Kidney glomerular epithelial cell (primary cell): ENCODE results near the gene ATAD1.
"Not testable (repeated sequence)": the region's sequence is repeated elsewhere in the genome, so short reads cannot be mapped to it uniquely, and the experiment has no call there.

Experiments
- DNase-seq: peaks from one replicate; lab custom pipeline; 2025; lab: John Stamatoyannopoulos, UW

The ATAD1 gene

GRCh38 chr10:87803328-87803727 is 14.7 kb downstream of the ATAD1 start:
- DNase-seq = no peak

- not testable (repeated sequence) for DNase-seq
Observed at GRCh38 chr10:87801813-87802435, 16.1 kb downstream of the ATAD1 start.

DNA sequence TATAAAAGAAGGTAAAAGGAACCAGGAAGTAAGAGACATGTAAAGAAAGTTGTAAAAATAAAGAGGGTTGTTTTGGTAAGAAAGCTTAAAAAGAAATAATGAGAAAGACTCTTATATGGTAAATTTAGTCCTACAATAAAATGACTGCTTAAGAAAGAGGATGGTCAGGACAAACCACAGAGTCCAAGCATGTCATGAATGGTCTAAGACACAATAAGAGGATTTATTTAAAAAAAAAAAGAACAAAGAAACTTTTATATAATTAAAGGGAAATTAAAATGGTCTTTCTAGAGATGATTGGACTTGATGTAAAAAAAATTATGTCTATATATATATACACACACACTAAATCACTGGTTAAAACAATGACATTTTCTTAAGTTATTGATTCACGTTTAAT is 18.2 kb downstream of the ATAD1 start:
- no peak for DNase-seq

DNA sequence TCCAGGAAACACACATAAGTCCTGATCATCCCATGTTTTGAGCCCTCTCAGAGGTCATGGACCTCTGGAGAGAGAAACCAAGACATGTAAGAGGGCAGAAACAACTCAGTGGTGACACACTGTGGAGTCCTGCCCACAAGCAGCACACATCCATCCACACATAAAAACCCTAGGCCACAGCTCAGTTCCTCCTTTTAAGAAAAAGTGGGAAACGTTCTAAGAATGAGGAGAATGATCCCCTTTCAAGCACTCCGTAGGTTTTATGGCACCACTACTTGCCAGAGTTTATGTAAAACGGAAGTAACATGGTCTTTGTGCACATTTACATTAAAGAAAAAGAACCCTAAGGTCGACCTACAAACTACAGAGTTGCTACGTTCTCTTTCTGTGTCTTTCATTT is 19.9 kb downstream of the ATAD1 start:
- DNase-seq = no peak

DNA sequence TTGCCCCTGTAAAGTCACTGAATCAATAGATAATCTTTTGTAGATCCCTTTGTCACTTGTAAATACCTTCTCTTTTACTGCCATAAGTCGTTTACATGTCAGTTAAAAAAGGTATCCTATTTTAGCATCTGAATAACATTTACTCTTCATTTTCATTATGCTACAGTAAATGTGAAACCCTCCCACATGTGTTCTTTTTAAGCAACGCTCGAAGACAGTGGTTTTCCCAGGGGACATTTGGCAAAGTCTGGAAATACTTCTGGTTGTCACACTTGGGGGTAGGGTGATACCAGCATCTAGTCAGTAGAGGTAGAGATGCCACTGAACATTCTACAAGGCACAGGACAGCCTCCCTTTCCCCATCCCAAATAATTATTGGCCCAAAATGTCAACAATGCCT is 23.7 kb downstream of the ATAD1 start:
- DNase-seq = no peak

DNA sequence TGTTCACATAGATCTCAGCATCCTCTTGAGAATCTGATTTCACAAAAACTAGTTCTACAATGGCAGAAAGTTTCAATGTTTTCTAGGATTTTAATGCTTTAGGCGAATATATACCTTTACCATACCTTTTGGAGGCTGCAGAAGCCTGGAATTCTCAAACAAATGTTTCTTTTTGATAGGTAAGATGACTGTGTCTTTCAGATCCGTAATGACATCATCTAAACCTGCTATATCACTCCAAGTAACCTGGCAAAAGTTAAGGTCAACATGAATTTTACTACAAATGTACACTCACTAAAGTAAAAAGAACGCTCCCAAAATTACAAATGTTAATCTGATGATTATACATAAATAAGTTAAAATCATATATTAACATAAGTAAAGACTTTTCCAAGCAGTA is 27.8 kb downstream of the ATAD1 start:
- DNase-seq = no peak

DNA sequence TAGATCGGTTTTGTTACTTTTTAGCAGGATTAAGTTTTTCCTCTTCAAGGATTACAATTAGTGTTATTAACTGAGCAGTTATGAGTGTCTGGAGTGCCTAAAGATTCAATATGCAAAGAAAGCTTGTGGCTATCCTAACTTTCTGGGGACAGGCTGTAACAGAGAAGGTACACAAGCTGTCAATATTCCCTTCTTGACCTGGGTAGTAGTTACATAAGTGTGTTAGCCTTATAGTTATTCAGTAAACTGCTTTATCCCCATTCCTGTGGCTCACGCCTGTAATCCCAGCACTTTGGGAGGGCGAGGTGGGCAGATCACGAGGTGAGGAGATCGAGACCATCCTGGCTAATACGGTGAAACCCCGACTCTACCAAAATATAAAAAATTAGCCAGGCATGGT is 31.6 kb downstream of the ATAD1 start:
- DNase-seq = no peak

DNA sequence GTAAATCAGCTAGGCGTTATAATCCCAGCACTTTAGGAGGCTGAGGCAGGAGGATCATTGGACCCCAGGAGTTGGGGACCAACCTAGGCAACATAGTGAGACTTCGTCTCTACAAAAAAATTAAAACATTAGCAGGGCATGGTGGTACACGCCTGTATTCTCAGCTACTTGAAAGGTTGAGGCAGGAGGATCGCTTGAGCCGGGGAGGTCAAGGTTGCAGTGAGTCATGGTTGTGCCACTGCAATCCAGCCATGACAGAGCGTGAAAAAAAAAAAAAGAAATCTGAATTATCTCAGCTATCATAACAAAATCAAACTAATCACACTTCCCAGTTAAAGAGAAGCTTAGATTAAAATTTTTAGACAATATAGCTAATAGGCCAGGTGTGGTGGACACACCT is 35.3 kb downstream of the ATAD1 start:
- DNase-seq = no peak

DNA sequence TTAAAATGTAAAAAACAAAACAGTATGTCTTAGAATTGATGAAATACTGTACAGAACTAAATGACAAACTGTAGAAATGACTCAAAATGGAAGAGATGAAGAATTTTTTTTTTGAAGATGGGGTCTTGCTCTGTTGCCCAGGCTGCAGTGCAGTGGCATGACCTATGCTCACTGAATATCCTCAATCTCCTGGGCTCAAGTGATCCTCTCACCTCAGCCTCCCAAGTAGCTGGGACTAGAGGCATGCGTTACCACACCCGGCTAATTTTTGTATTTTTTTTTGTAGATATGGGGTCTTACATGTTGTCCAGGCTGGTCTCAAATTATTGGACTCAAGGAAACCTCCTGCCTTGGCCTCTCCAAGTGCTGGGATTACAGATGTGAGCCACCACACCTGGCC is 36.5 kb downstream of the ATAD1 start:
- no peak for DNase-seq

GRCh38 chr10:87776328-87776727 is 41.7 kb downstream of the ATAD1 start:
- DNase-seq = no peak

- no peak for DNase-seq
Observed at GRCh38 chr10:87775766-87776165, 42.3 kb downstream of the ATAD1 start.

- peak; percentile 6 for DNase-seq
Observed at GRCh38 chr10:87771871-87772500, 46.0 kb downstream of the ATAD1 start.

DNA sequence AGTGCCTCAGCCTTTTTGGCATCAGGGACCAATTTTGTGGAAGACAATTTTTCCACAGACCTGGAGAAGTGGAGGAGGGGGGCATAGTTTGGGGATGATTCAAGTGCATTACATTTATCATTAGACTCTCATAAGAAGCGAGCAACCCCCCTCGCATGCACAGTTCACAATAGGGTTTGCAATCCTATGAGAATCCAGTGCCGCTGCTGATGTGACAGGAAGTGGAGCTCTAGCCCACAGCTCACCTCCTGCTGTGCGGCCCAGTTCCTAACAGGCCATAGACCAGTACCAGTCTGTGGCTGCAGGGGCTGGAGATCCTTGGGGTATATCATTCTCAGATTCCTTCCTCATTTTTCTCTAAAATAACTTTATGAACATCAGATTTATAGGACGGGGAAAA is 50.8 kb downstream of the ATAD1 start:
- DNase-seq = no peak

DNA sequence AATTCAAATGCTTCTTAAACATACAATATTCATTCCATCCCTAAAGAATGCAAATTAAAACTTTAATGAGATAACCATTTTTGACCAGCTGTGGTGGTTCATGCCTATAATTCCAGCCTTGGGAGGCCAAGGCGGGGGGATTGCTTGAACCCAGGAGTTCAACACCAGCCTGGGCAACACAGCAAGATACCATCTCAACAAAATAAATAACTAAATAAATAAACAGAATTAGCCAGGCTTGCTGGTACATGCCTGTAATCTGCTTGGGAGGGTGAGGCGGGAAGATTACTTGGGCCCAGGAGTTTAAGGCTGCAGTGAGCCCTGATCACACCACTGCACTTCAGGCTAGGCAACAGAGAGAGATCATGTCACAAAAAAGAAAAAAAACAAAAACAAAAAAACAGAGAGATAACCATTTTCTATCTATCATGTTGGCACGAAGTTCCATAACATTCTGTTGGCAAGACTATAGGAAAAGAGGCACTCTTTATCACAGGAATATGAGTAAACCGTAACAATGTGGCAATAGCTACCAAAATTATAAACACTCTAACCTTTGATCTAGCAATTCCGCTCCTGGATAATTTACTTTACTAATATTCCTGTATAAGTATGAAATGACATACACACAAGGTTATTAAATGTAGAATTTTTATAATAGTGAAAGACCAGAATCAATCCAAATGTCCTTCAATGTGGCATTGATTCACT is 52.2 kb downstream of the ATAD1 start:
- no peak for DNase-seq

GRCh38 chr10:87764072-87764934 is 53.7 kb downstream of the ATAD1 start:
- no peak for DNase-seq

DNA sequence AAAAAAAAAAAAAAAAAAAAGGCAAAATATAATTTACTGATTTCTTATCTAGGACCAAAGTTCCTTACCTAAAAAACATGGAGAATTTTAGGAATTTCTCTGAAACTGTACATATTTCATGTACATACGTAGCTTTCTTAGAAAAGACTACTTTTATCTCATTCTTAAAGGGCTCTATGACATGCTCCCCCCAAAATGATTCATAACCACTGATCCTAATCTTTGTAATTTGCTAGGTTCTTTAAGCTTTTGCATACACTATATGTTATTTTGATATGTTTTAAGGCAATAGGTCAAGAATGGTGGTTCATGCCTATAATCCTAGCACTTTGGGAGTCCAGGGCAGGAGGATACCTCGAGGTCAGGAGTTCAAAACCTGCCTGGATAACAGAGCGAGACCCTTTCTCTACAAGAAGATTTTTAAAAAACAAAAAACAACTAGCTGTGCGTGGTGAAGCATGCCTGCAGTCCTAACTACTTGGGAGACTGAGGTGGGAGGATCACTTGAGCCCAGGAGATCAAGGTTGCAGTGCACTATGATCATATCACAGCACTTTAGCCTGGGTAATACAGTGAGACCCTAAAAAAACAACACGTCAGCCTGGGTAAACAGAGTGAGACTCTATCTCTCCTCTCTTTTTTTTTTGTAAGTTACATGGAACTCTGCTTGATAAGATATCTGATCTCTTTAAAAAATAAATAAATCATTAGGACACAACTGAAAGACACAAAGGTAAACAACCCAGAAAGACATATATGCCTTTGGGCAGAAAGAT is 54.8 kb downstream of the ATAD1 start:
- DNase-seq = no peak

- DNase-seq = no peak
Observed at GRCh38 chr10:87761892-87762291, 56.1 kb downstream of the ATAD1 start.

GRCh38 chr10:87761153-87761552 is 56.9 kb downstream of the ATAD1 start:
- DNase-seq = no peak

DNA sequence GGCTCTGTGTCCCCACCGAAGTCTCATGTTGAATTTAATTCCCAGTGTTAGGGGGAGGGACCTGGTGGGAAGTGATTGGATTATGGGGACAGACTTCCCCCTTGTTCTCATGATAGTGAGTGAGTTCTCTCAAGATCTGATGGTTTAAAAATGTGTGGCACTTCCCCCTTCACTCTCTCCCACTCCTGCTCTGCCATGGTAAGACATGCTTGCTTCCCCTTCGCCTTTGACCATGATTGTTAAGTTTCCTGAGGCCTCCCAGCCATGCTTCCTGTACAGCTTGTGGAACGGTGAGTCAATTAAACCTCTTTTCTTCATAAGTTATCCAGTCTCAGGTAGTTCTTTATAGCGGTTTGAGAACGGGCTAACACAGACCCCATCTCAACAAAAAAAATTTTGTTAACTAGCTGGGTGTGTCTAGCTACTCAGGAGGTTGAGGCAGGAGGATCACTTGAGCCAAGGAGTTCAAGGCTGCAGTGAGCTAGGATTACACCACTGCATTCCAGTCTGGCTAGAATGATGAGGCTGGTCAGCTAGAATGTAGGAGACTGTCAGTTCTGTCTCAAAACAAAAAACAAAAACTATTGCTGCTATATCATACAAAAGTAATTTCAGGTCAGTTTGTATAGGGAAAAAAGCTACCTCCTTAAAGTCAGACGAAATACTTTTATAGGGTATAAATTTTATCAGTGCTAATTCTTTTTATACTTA is 57.7 kb downstream of the ATAD1 start:
- no peak for DNase-seq

DNA sequence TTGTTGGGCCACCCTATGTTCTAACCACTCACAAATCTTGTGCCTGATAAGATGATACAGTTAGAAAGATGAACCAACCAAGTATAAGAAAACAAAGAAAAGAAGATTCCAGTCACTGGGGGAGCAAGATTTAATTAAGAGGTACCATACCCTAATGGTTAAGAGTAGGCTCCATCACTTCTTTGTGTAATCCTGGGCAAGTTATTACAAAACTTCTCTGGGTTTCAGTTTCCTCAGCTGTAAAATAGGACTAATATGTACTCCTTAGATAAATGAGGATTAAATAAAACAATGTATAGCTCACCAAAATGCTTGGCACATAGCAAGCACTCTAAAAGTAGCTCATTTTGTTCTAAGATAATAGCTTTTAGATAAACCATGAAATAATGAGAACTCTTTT is 58.5 kb downstream of the ATAD1 start:
- DNase-seq = no peak

DNA sequence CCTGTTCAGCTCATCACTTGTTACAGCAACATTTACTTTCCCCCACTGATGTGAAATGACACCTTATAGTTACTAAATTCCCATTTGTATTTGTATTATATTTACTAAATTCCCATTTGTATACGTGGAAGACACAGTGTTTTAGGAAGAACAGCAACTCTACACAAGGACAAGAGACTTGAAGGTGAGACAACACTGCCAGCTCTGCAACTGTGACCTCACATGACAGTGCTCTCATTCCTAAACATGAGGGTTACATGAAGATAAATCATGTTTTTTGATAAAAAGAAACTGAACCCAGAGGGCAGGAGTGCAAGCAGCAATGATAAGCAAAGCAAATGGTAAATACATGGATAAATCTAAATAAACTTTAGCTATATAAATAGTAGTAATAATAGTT is 60.3 kb downstream of the ATAD1 start:
- DNase-seq = no peak
